Stimulated activated CD8-positive, alpha-beta memory T cell treated with anti-CD3 and anti-CD28 coated beads, Interleukin-15, amount 100 ng/mL, for 24 hours (primary cell): ENCODE results near the gene GPC2.
"Not testable (repeated sequence)": the region's sequence is repeated elsewhere in the genome, so short reads cannot be mapped to it uniquely, and the experiment has no call there.

ENCODE experiments used
- DNase-seq: peaks from one replicate; pipeline ENCODE4 v3.0.0-alpha.2; 2020; ENCODE audit warnings: low read depth

GPC2 gene, protein sequence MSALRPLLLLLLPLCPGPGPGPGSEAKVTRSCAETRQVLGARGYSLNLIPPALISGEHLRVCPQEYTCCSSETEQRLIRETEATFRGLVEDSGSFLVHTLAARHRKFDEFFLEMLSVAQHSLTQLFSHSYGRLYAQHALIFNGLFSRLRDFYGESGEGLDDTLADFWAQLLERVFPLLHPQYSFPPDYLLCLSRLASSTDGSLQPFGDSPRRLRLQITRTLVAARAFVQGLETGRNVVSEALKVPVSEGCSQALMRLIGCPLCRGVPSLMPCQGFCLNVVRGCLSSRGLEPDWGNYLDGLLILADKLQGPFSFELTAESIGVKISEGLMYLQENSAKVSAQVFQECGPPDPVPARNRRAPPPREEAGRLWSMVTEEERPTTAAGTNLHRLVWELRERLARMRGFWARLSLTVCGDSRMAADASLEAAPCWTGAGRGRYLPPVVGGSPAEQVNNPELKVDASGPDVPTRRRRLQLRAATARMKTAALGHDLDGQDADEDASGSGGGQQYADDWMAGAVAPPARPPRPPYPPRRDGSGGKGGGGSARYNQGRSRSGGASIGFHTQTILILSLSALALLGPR

DNA sequence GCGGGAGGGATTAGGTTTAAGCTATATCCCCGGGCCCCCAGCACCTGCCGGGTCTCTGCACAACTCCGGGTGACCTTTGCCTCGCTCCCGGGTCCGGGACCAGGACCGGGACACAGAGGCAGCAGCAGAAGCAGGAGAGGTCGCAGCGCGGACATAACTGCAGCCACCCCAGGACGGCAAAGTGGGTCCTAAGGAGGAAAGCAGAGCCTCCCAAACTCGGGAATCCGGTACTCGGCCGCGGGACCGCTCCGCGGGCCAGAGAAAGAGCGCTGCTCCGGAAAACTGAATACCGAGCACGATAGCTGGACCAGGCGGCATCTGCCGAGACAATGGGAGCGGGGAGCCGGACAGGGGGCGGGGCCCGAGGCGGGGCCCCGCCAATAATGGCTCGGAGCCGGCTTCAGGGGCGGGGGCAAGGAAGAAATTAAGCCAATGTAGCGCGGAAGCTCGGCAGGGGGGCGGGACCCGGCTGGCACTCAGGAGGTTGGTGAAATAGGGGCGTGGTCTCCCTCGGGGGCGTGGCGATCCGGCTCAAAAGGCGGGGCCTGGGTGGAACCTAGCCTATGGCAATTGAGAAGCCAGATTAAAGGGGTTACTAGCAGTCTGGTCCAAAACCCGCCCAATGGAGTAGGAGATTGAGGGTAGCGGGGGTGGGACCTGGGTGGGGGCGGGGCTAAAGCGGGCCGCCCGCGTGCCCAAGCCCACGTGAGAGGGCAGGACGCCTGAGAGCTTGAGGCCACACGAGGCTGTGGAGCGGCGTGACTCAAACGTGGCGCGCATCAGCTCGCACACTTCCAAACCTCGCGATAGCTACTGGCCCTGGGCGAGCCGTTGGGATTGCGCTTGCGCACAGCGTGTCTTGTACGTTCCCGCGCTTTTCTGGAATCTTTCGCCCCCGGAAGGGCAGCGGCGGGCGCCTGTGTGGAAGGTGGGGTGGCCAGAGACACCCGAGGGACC lies at the start of gene GPC2, which contains the start of gene STAG3:
Gene GPC2, minus strand, starts transcription at position 337 of the 957 bp plus-strand sequence. Its CDS starts 182 bp downstream, at position 155.
Gene STAG3, plus strand, starts transcription at position 874 of the 957 bp plus-strand sequence. CDS start 2,639 bp downstream, outside the sequence.
- DNase-seq: peak; percentile 85

DNA sequence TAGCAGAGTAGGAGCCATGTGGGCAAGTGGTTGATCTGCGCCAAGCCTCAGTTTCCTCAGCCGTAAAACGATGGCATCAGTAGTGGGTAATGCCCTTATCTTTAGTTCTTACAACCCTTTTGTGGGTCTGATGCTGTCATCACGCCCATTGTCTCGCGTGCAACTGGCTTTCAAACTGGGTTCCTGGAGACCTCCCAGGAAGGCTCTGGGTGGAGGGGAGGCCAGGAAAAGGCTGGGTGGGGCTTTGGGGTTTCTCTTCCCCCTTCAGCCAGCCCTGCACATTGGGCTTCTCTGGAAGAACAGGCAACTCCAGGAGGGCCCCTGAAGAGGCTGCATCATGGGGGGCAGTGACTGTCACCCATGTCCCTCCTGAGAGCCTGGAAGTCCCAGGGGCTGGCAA lies 47.7 kb upstream of the GPC2 start:
- not testable (repeated sequence) for DNase-seq

DNA sequence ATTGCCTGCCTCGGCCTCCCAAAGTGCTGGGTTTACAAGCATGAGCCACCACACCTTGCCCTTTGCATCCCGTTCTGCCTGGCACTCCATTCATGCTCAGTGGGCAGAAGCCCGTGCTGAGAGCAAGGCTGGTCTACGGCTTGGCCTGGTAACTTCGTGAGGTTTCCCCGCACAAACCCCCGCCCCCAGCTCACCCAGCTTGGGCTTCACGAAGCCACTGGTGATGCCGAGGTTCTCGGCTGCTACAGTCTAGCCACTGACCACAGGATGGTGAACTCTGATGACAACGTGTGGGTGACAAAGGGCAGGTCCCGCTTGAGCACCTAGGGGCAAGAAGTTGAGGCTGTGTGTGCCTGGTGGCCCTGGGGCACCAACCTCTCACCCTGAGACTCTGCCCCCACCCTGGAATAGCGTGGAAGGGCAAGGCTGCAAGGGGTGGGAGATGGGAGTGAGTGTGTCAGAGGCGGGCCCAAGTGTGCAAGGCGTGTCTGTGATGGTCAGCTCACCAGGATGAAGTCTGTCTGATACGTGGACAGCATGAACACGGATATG lies 46.3 kb upstream of the GPC2 start:
- not testable (repeated sequence) for DNase-seq

DNA sequence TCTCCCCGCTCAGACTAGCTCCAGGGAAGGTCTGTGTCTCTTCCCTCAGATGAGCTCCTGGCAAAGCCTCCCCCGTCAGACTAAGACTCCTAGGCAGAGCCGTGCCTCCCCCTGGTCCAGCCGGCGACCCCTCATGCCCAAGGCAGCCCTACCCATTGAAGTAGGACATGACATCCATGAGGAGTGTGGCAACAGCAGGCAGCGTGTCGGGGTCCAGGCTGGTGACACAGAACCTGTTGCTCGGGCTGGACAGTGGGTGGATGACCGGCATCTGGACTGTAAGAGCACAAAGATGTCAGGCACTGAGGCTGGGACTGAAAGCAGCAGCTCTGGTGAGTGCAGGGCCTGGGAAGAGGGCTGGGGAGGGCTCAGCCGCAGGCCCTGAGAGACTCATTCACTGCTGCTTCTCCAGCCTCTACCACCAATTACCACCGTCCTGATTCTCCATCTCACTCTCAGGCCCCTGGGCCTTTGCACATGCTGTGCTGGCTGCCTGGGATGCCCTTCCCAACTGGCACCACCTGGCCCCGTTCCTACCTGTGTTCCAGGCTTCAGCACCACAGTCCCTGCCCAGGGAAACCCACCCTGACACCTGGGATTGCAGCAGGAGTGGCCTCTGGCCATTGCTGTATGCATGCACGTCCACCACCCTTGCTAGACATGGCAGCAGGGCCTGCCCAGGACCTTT lies 45.4 kb upstream of the GPC2 start:
- DNase-seq: no peak

DNA sequence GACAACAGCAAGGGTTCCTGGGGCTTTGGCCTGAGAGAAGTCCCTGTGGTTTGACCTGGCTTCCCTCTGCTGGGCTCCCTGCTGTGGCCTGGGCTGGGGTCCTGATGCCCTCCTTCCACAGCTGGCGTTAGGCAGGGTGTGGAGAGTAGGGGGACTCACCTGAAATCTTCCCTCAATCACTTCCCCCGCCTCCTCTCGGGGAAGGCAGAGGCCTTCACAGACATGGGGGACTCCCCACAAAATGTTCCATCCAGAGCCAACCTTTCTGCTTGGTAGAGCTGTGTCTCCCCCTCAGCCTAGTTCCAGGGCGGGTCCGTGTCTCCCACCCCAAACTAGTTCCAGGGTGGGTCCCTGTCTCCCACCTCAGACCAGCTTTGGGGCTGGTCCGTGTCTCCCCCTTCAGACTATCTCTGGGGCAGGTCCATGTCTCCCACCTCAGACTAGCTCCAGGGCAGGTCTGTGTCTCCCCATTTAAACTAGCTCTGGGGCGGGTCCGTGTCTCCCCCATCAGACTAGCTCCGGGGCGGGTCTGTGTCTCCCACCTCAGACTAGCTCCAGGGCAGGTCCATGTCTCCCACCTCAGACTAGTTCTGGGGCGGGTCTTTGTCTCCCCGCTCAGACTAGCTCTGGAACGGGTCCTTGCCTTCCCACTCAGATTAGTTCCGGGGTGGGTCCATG lies 44.7 kb upstream of the GPC2 start:
- DNase-seq: no peak

DNA sequence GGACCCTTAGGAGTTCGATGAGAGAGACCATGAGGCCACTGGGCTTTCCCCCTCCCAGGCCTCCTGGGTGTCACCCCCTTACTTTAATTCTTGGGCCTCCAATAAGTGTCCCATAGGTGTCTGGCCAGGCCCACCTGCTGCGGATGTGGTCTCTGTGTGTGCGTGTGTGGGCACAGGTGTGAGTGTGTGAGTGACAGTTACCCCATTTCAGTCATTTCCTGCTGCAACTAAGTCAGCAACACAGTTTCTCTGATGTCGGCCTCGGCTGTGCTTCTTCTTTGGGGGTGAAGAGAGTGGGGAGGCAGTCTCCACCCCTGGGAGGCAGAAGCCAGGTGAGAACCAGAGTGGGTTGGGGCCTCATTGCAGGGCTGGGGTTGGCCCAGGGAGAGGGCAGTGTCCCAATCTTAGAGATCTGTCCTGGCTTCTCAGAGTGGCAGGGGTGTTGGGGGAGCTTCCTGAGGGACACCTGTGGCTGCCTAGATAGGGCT lies 44.1 kb upstream of the GPC2 start:
- DNase-seq: no peak

DNA sequence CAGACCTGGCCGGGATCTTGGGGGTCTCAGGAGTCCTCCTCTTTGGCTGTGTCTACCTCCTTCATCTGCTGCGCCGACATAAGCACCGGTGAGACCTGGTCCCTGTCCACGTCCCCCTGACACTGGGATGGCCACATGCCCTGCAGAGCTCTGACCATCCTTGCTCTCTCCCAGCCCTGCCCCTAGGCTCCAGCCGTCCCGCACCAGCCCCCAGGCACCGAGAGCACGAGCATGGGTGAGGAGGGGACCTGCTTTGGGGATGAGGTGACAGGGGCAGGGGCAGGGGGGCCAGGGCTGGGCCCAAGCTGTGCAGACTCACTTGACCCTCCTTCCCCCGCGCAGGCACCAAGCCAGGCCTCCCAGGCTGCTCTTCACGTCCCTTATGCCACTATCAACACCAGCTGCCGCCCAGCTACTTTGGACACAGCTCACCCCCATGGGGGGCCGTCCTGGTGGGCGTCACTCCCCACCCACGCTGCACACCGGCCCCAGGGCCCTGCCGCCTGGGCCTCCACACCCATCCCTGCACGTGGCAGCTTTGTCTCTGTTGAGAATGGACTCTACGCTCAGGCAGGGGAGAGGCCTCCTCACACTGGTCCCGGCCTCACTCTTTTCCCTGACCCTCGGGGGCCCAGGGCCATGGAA lies 43.5 kb upstream of the GPC2 start:
- DNase-seq: no peak

DNA sequence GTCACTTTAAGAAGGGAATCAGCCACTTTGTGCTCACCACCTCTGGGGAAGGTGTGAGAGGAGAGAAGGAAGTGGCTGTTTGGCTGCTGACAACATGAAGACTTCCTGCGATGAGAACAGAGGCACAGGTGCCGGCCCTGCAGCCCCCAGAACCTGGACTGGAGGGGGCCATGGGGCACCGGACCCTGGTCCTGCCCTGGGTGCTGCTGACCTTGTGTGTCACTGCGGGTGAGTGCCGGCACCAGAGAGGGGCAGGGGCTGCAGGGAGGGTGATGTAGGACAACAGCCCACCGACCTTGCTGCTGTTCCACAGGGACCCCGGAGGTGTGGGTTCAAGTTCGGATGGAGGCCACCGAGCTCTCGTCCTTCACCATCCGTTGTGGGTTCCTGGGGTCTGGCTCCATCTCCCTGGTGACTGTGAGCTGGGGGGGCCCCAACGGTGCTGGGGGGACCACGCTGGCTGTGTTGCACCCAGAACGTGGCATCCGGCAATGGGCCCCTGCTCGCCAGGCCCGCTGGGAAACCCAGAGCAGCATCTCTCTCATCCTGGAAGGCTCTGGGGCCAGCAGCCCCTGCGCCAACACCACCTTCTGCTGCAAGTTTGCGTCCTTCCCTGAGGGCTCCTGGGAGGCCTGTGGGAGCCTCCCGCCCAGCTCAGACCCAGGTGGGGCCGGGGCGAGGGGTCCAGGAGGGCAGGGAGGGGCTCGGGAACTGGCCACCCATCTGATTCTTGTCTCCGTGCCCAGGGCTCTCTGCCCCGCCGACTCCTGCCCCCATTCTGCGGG lies 42.8 kb upstream of the GPC2 start, which contains the start of gene PVRIG:
Gene PVRIG, plus strand, starts transcription at position 149 of the 785 bp plus-strand sequence. Its CDS starts 22 bp downstream, at position 171.
- DNase-seq: not testable (repeated sequence)

DNA sequence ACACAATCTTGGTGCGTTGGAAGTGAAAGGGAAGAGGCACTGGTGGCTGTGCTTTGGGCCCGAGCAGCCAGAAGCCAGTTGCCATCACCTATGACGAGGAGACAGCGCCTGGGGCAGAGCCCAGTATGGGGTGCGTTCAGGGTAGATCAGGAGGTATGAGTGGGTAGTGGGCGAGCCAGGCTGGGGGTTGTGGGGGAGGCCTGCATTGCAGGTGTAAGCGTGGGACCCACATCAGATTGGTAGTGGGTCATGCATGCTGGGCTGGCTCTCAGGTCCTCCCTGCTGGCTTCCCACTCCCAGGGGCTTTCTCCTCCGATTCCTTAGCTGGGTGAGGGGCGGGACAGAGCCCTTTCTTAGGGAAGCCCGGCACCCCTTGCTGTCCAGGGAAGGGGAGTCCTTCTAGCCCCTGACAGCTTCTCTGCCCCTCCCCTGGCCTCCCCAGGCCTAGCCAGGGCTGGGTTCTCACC lies 42.1 kb upstream of the GPC2 start:
- DNase-seq: no peak

DNA sequence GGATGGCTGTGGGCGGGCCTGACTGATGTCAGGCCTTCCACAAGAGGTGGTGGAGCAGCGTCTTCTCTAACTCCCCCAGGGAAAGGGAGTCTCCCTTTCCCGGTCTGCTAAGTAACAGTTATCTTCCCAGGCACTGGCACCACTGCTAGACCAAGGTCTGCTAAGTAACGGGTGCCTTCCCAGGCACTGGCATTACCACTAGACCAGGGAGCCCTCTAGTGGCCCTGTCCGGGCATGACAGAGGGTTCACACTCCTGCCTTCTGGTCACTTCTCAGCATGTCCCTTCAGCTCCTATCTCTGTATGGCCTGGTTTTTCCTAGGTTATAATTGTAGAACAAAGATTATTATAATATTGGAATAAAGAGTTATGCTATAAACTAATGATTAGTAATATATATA lies 40.8 kb upstream of the GPC2 start:
- DNase-seq: not testable (repeated sequence)

DNA sequence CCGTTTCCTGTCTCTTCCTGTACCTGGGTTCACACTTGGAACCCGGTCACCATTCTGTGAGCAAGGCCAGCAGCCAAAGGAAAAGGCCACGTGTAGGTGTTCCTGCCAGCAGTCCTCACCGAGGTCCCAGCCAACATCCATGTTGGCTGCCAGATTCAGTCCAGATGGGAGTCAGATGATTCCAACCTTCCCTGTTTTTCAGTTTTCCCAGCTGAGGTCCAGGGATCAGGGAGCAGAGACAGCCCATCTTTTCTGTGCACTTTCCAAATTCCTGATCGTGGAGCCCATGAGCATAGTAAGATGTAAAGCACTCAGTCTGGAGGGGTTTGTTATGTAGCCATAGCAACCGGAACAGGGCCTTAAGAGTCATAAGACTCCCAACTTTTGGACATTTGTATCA lies 38.7 kb upstream of the GPC2 start:
- no peak for DNase-seq

DNA sequence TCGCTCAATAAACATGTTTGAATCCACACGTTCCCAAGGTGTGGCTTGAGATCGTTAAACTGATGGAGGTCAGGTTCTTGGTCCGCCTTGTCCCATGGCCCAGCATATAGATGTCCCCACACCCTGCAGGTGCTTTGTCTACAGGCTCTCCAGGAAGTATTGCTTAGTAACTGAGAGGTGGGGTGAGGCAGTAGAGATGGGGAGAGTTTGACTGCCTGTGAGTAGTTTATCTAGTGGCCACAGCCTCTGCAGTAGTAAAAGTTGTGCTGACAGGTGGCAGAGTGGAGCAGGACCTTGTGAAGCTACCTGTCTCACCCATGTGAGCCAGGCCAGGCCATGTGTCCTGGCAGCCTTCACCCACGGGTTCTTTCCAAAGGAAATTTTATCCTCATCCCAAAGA lies 37.2 kb upstream of the GPC2 start:
- not testable (repeated sequence) for DNase-seq

DNA sequence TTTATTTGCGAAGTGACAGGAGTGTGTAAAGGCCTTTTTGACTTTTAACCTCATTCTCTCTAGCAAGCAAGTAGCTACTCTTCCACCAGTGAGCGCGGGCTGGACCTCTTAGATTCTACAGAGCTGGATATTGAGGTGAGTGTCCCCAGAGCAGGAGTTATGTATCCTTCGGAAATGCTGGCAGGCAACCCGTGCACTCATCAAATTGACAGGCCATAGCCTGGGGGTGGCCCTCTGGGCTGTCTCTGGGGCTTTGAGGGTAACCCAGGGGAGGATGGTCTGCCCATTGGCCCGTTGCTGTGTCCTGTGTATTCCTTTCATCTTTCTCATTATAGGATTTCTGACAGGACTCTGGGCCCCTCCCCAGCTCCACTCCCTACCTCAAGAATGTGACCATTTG lies 36.5 kb upstream of the GPC2 start:
- no peak for DNase-seq

DNA sequence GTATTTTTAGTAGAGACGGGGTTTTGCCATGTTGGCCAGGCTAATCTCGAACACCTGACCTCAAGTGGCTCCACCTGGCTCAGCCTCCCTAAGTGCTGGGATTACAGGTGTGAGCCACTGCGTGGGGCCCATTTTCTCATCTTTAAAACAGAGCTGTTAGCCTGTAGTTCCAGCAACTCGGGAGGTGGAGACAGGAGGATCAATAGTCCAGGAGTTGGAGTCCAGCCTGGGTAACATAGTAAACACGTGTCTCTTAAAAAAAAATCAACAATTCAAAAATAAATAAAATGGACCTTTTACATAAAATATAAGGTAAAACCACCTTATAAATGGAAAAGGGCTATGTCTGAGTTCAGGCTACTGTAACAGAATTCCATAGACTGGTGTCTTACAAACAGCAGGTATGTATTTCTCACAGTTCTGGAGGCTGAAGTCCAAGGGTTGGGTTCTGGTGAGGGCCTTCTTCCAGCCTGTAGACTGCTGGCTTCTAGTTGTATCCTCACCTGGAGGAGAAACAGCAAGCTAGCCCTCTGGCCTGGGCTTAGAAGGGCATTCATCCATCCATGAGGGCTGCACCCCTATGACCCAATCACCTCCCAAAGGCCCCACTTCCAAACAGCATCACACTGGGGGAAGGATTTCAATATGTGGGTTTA lies 35.6 kb upstream of the GPC2 start:
- DNase-seq: no peak

DNA sequence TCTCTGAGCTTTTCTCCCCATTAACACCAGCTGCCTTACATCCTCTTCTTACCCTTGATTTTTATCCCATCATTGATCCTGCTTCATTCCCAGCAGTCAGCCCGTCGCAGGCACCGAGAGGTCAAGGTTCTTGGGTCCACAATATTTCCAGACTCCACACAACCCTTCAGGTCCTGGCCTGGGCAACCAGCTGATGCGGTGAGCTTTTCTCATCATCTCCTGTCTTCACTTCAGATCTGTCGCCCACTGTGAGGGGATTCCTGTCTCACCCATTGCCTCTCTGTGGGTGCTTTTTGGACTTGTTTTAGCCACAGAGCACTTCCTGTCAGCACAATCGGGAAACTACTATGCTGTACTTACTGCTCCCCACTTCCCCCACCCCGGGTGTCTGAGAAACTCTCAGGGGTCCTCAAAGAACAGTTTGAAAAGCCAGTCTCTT lies 34.2 kb upstream of the GPC2 start:
- no peak for DNase-seq

DNA sequence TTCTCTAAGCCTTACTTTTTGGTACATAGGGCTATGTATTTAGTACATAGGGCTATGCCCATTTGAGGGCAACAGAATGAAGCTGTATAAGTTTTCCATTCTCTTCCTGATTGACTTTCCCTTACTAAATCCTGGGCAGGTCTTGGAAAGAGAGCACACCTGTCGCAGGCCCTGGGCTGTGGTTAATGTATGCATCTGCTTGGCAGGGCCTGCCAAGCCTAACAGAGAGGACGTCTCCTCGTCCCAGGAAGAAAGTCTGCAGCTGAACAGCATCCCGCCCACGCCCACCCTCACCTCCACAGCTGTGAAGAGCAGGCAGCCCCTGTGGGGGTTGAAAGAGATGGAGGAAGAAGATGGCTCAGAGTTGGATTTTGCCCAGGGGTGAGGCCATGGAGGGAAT lies 33.6 kb upstream of the GPC2 start:
- DNase-seq: no peak

DNA sequence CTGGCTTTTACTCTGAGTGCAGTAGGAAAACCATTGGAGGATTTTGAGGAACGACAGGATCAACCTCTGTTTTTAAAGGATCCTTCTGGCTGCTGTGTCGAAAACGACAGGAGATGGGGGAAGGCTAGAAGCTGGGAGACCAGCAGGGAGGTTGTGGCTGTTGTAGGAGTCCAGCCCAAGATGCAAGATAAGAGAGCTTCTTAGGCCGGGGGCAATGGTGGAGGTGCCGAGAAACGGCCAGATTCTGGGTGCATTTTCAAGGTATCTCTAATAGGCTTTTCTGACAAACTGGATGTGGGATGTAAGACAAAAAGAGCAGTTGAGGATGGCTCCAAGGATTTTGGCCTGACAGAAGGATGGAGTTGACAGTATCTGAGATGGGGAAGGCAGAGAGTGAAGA lies 32.3 kb upstream of the GPC2 start:
- DNase-seq: no peak

DNA sequence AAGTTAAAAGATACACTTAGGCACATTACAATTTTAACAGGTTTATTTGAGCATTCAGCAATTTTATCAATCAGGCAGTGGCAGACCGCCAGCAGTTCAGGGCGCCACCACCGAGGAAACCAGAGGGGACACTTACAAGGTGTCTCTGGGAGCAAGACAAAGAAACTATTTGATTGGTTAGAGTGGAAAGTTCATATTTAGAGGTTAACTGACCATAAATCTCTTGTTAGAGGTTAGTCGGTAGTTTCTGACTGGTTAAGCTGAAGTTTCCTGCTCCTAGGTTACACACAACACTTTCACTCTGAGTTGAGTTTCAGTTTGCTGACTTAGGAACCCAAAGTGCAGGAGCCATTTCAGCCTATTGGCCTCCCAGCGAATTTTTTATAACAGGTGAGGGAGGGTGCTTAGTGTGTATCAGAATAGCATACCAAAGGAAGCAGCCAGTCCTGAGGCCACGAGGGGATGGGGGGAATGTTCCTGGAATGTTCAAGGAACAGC lies 31.8 kb upstream of the GPC2 start:
- DNase-seq: no peak
